SU-DHL-6 (cell line): ENCODE measurements around the gene PTPRN2.

Experiments used
- H2AFZ ChIP-seq: fragments of 200-600 bp; sonication (generic); 2 replicates; pipeline ENCODE4 v1.6.1; 2014; ENCODE audit warnings: low read depth, mild to moderate bottlenecking, moderate library complexity, mixed read lengths, antibody characterized with exemption, low read length; ENCODE audit not compliant: severe bottlenecking
- H3F3A ChIP-seq: fragments of 200-600 bp; shearing (Covaris generic); 2 replicates; pipeline ENCODE4 v1.6.0; 2016; ENCODE audit warnings: antibody characterized with exemption, mild to moderate bottlenecking; ENCODE audit not compliant: insufficient read depth
- H3K27ac ChIP-seq: fragments of 200-600 bp; sonication (generic); 2 replicates; pipeline ENCODE4 v1.5.1; 2016; ENCODE audit warnings: low read depth, mild to moderate bottlenecking, low read length, moderate library complexity, mixed read lengths
- H3K27me3 ChIP-seq: fragments of 200-600 bp; sonication (generic), shearing (Covaris generic); 2 replicates; pipeline ENCODE4 v1.6.0; 2014; ENCODE audit warnings: mild to moderate bottlenecking, low read length
- H3K36me3 ChIP-seq: fragments of 200-600 bp; sonication (generic); 2 replicates; pipeline ENCODE4 v1.6.1; 2014; ENCODE audit warnings: mild to moderate bottlenecking, low read length, mixed read lengths
- H3K4me2 ChIP-seq: fragments of 300-600, 200-600 bp; shearing (Covaris generic), sonication (generic); 2 replicates; pipeline ENCODE4 v1.6.0; 2014; ENCODE audit warnings: low read length, low read depth, mild to moderate bottlenecking; ENCODE audit not compliant: poor library complexity, severe bottlenecking
- H3K4me3 ChIP-seq: fragments of 200-600 bp; sonication (generic); 2 replicates; pipeline ENCODE4 v1.5.1; 2014; ENCODE audit warnings: antibody characterized with exemption, low read length, mild to moderate bottlenecking, mixed read lengths; ENCODE audit not compliant: insufficient read depth, poor library complexity, severe bottlenecking
- H3K79me2 ChIP-seq: fragments of 200-600 bp; sonication (generic); 2 replicates; pipeline ENCODE4 v1.6.1; 2014; ENCODE audit warnings: mild to moderate bottlenecking, low read length, moderate library complexity; ENCODE audit not compliant: insufficient read depth
- H3K9ac ChIP-seq: fragments of 200-600 bp; sonication (generic); 2 replicates; pipeline ENCODE4 v1.7.0; 2014; ENCODE audit warnings: mild to moderate bottlenecking, low read length
- H3K9me2 ChIP-seq: fragments of 200-600 bp; sonication (generic); replicated peaks from 2 replicates; pipeline ENCODE4 v1.6.1; 2014; ENCODE audit warnings: low read length; ENCODE audit not compliant: insufficient read depth
- H3K9me3 ChIP-seq: fragments of 200-600 bp; sonication (generic); 2 replicates; pipeline ENCODE4 v1.6.1; 2014; ENCODE audit warnings: low read length, mixed read lengths; ENCODE audit not compliant: insufficient read depth
- H4K20me1 ChIP-seq: fragments of 200-600 bp; sonication (generic); 2 replicates; pipeline ENCODE4 v1.6.1; 2014; ENCODE audit warnings: low read depth, mild to moderate bottlenecking, antibody characterized with exemption, low read length, moderate library complexity, mixed read lengths
- EZH2phosphoT487 ChIP-seq: fragments of 200-600 bp; sonication (generic), shearing (Covaris generic); conservative IDR thresholded peaks from 2 replicates; pipeline ENCODE4 v1.6.1; 2018; ENCODE audit warnings: mild to moderate bottlenecking, antibody characterized with exemption, low read length, moderate library complexity, mixed read lengths
- TF ChIP-seq, protein P1 (sequence below): fragments of 200-600 bp; sonication (generic); IDR thresholded peaks from one replicate; pipeline ENCODE4 v1.5.1; 2017; ENCODE audit warnings: antibody characterized with exemption, mild to moderate bottlenecking, low read length, moderate library complexity; ENCODE audit not compliant: insufficient read depth, poor library complexity, severe bottlenecking

PTPRN2 gene

DNA sequence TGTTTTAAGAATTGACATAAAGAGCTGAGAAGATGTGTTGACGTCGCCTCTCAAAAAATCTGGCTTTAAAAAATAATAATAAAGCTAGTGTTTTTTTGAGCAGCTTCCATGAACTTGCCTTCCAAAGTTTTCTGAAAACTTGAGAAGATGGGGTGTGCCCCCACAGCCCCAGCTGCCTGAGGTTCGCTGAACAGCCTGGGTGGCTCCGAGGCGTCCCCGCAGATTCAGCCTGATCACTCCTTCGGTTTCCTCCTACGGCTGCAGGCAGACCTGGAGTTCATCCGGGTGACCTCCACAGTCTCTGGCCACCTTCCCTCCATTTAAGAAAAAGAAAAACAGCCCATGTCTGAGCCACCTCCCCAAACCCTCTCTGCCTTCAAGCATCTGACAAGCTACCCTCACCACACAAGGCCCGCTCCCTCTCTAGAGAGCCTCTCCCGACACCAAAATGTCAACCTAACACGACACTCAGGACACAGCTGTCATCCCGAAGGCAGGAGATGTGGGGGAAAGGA lies 177.8 kb downstream of the PTPRN2 start:
- Histone ChIP-seq H3F3A (no peaks in the 10 kb centered on the region), H4K20me1 (no peaks in the 10 kb centered on the region), H3K79me2 (no peaks in the 10 kb centered on the region), H3K9me2 (no peaks in the 10 kb centered on the region), H3K27me3 (no peaks in the 10 kb centered on the region), H2AFZ (no peak overlapping the region), H3K4me3 (no peak overlapping the region), H3K9ac (no peak overlapping the region), H3K4me2 (no peak overlapping the region), H3K36me3 (no peaks in the 10 kb centered on the region), H3K27ac (no peak overlapping the region), H3K9me3 (no peaks in the 10 kb centered on the region)
- TF ChIP-seq, protein P1, sequence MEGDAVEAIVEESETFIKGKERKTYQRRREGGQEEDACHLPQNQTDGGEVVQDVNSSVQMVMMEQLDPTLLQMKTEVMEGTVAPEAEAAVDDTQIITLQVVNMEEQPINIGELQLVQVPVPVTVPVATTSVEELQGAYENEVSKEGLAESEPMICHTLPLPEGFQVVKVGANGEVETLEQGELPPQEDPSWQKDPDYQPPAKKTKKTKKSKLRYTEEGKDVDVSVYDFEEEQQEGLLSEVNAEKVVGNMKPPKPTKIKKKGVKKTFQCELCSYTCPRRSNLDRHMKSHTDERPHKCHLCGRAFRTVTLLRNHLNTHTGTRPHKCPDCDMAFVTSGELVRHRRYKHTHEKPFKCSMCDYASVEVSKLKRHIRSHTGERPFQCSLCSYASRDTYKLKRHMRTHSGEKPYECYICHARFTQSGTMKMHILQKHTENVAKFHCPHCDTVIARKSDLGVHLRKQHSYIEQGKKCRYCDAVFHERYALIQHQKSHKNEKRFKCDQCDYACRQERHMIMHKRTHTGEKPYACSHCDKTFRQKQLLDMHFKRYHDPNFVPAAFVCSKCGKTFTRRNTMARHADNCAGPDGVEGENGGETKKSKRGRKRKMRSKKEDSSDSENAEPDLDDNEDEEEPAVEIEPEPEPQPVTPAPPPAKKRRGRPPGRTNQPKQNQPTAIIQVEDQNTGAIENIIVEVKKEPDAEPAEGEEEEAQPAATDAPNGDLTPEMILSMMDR = no peak
- TF ChIP-seq EZH2phosphoT487 = no peak

DNA sequence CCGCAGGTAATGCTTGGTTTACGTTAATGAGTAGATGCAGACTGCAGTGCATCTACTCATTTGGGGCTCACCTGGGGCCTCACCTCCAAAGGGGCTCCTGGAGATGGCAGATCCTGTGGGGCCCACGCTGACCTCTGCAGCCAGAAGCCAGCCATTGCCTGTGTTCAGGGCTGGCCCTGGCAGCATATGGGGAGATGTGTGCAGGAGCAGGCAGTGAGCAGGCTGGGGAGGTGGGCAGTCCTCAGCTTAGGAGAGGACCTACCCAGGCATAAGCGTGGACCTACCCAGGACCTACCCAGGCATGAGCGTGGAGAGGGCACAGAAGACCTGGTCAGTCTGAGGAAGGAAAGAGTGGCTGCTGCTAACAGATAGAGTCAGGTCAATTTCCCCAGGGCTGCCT lies 178.5 kb downstream of the PTPRN2 start:
- H3K27me3 ChIP-seq = no peaks in the 10 kb centered on the region
- no peaks in the 10 kb centered on the region for H3F3A ChIP-seq

DNA sequence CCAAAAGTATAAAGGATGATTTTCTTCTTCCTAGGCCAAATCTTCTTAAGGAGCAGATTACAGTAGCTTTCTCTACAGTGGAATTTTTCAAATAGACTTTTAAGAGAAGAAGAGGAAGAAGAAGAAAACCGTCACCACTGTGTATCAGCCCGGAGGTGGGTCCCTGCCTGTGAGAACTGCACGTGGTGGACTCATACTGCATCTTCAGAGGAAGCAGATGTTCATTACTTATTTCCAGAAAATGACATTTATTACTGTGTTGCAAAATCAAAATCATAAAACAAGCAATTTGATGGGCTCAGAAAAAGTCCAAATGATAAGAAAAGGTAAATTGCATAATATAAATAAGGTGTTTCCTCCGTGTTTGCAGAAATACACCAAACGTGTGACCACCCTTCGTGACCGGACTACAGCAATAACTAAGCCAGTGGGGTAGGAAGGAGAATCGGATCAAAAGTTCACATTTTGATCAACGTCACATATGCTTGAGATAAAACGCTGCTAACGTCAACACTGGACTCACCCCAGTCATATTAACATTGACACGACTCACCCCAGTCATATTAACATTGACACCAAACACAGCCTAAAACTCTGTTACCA lies 179.2 kb downstream of the PTPRN2 start:
- no peak overlapping the region for H3K4me2 ChIP-seq
- no peaks in the 10 kb centered on the region for H4K20me1 ChIP-seq
- H3K27ac ChIP-seq = no peak overlapping the region
- no peaks in the 10 kb centered on the region for H3K79me2 ChIP-seq
- H3K4me3 ChIP-seq = no peak overlapping the region
- no peak for TF ChIP-seq EZH2phosphoT487
- TF ChIP-seq, protein P1 = no peak
- H3F3A ChIP-seq = no peaks in the 10 kb centered on the region
- H3K9me3 ChIP-seq = no peaks in the 10 kb centered on the region
- H3K9me2 ChIP-seq = no peaks in the 10 kb centered on the region
- no peak overlapping the region for H2AFZ ChIP-seq
- no peaks in the 10 kb centered on the region for H3K36me3 ChIP-seq
- H3K27me3 ChIP-seq = no peaks in the 10 kb centered on the region
- no peak overlapping the region for H3K9ac ChIP-seq

More for the DNA sequence above, 178.5 kb downstream of the PTPRN2 start:
- Histone ChIP-seq H3K36me3 (no peaks in the 10 kb centered on the region), H3K9me3 (no peaks in the 10 kb centered on the region), H3K4me2 (no peak overlapping the region), H3K9me2 (no peaks in the 10 kb centered on the region), H2AFZ (no peak overlapping the region), H3K9ac (no peak overlapping the region), H3K4me3 (no peak overlapping the region), H3K79me2 (no peaks in the 10 kb centered on the region), H3K27ac (no peak overlapping the region), H4K20me1 (no peaks in the 10 kb centered on the region)
- no peak for TF ChIP-seq EZH2phosphoT487
- TF ChIP-seq, protein P1 = no peak
